Stromal cell of bone marrow (primary cell): ENCODE data around the gene HOTAIR.

ENCODE experiments used
- DNase-seq: peaks from one replicate; pipeline ENCODE4 v3.0.0-alpha.2; 2012; ENCODE audit warnings: low read depth

HOTAIR gene

GRCh38 chr12:53928054-53928835, 46.5 kb downstream of the HOTAIR start:
- DNase-seq, result no peak

- DNase-seq, result no peak
Measured at GRCh38 chr12:53927220-53928029, 47.3 kb downstream of the HOTAIR start.

DNA sequence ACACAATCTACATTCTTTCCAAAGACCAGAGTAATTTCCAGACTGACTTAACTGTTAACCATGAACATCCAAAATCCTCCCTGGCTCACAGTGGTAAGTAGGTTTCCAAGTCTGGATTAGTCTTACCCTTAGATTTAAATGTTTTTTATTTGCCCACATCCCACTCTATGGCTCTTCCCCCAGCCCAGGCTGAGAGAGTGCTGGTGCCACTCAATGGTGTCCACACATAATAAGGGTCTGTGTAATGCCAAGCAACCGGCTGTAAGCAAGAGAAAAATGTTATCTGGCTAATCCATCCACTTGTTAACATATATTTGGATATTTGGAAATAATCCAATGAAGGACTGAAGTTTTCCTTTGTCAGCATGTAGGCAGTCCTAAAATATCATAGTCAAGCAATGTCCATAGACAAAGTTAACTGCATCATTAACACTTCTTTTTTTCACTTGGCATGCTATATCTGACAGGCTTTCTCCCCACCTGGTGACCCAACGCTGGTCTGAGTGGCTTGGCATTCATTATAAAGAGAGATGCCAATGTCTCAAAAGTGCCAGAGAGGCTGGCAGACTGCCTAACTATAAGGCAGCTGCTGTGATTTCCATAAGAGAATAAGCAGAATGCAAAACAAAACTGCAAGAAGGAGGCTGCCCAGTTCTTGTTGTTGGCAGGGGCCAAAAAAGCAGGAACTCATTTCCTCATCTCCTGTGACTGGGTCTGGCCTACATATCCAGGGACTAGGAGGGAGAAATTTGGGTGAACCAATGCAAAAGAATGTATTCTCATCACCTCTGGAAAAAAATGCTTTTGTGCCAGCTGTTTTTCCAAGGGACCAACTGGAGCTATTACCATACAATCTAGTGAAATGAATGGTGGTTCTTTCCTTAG, 50.0 kb downstream of the HOTAIR start:
- DNase-seq, result no peak

DNA sequence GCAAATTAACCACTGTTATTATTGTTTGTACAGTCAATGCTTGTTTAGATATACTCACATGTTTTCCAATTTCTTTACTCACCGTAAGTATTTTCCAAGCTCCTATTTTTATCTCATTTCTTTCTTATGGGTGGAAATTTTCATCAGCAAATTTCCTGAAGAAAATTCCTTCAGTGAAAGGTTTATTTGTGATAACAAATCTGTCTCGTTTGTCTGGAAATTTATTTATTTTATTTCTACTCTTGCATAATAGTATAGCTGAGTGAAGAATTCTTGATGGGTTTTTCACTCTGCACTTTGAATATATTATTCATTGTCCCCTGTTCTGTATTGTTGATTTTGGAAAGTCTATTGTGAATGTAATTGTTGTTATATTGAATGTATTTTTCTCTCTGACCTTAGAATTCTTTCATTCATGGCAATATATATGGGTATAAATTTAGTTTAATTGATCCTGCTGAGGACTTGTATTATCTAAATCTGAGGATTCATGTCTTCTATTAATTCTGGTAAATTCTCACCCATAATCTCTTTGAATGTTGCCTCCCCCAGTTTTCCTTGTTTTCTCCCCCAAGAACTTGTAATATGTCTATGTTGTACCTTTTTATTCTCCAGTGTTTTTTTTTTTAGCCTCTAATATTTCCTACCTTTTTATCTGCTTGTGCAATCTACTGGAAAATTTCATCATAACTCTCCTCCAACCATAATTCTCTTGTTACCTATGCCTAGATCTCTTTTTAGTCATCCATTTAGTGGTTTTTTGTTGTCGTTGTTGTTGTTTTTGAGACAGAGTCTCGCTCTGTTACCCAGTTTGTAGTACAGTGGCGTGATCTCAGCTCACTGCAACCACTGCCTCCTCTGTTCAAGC, 57.7 kb downstream of the HOTAIR start:
- no peak for DNase-seq
